Heart left ventricle (tissue), 16 donors: ENCODE measurements around the gene MAPKAP1. TPM values are rescaled to one million over a fixed set of nuclear protein-coding genes. Genes with fewer than 3 reads are reported as not detected.

ENCODE experiments used
- ATAC-seq, 4 donors: fragments of 200-7000 bp; cut with Tn5 transposase; one replicate each; pipeline ENCODE4 v1.9.1; 2020 to 2022; ENCODE audit warnings: moderate library complexity in 4 of 4, mild to moderate bottlenecking in 3 of 4, moderate number of reproducible peaks in 1 of 4
- DNase-seq, 5 donors: peaks; one replicate each; pipeline ENCODE4 v3.0.0-alpha.2; 2020
- H3K27ac ChIP-seq, 12 donors: fragments of 200-600 bp; sonication (generic) in 4 of 12; one replicate each; pipeline versions ENCODE4 v1.5.0 to v1.8.0; 2016 to 2022; ENCODE audit warnings: mild to moderate bottlenecking in 2 of 12
- H3K27me3 ChIP-seq, 9 donors: fragments of 200-600 bp; sonication (generic) in 2 of 9; one replicate each; pipeline versions ENCODE4 v1.5.1 to v1.8.0; 2016 to 2022; ENCODE audit warnings: mild to moderate bottlenecking in 3 of 9
- H3K36me3 ChIP-seq, 9 donors: fragments of 200-600 bp; sonication (generic) in 2 of 9; one replicate each; pipeline versions ENCODE4 v1.5.0 to v1.8.0; 2018 to 2022; ENCODE audit warnings: mild to moderate bottlenecking in 2 of 9
- H3K4me1 ChIP-seq, 12 donors: fragments of 200-600 bp; sonication (generic) in 4 of 12; one replicate each; pipeline versions ENCODE4 v1.5.0 to v1.8.0; 2016 to 2022; ENCODE audit warnings: mild to moderate bottlenecking in 3 of 12
- H3K4me3 ChIP-seq, 12 donors: fragments of 200-600 bp; sonication (generic) in 4 of 12; one replicate each; pipeline versions ENCODE4 v1.5.0 to v1.8.0; 2017 to 2022; ENCODE audit warnings: mild to moderate bottlenecking in 9 of 12, moderate library complexity in 4 of 12
- H3K9me3 ChIP-seq, 12 donors: fragments of 200-600 bp; sonication (generic) in 4 of 12; one replicate each; pipeline versions ENCODE4 v1.5.0 to v1.8.0; 2016 to 2022; ENCODE audit warnings: mild to moderate bottlenecking in 1 of 12
- POLR2A ChIP-seq, 2 donors: fragments of 450-650 bp; IDR thresholded peaks; one replicate each; pipeline ENCODE4 v1.6.1; 2017; ENCODE audit warnings: antibody characterized with exemption in 2 of 2, mild to moderate bottlenecking in 2 of 2, moderate library complexity in 2 of 2
- WGBS, 4 donors: extraction: QIAGEN DNeasy Blood & Tissue Kit in 2 of 4; methylation state at CpG; one replicate each; pipeline versions ENCODE4 v1.1.5 to v1.1.7; 2013 to 2018; 5-methylcytosine and 5-hydroxymethylcytosine counted together
- intact Hi-C, 10 donors: fragments of 100-400 bp; cut with DNase I; formaldehyde crosslinking; loops; one replicate each; pipeline versions ENCODE4 v1.11.1 to v1.14.2; 2022
- polyA plus RNA-seq, 2 donors: library from polyadenylated mRNA; stranded (reverse); fragments of 200-250 nt; gene quantifications; one replicate each; pipeline ENCODE4 v1.2.3, GENCODE V29; 2013
- total RNA-seq, 9 donors: library from RNA; depleted of rRNA in 2 of 9; stranded (reverse); fragments of >200 nt in 2 of 9; fragmentation: NEBNext Ultra II Directional in 3 of 9; extraction: Animal tissue kit (Norgen Biotek cat#: 25700) in 3 of 9; gene quantifications; one replicate each; pipeline versions ENCODE4 v1.1.0 to v1.2.4, GENCODE V29; 2016 to 2023
- TF ChIP-seq, protein P1 (sequence below), 12 donors: fragments of 200-600 bp; sonication (generic) in 4 of 12; IDR thresholded peaks; one replicate each; pipeline versions ENCODE4 v1.5.0 to v1.8.0; 2018 to 2022; ENCODE audit warnings: antibody characterized with exemption in 12 of 12, mild to moderate bottlenecking in 5 of 12
- donor health status: ischemic (EF 13 %, LVEDD 7.1; RV severe dilation, severe dysfunction).
- donor health status: healthy with polysubstance abuse.
- donor health status: DM: no; HTN: yes; CAD: no.
- donor health status: DM: no; HTN: no; CAD: no.
- donor health status: ischemic (EF 25% LVEDD 6.9; RV normal size, moderate dysfunction).
- donor health status: ischemic (EF 25% LVEDD 5.7; RV mildly dilated, moderate dysfunction).
- donor health status: healthy.
- donor health status: DM: yes; HTN: yes; CAD: no.
- donor health status: ischemic (EF 35%, LVEDD 5.7; RV mildly dilated, moderate dysfunction).
- donor health status: nonischemic (EF 11% LVEDD 7.7; RV severe dilation, severe dysfunction).
- donor health status: DM: yes; HTN: yes; CAD: no.
- donor health status: PGD.
- donor health status: ischemic (EF 29% LVEDD 5.4; RV normal size, mild dysfunction).
- donor health status: nonischemic (EF 23%, LVEDD 6.1; RV moderate dilation, normal function).

Gene MAPKAP1
- total and polyA plus RNA-seq, 11 donors, result 76.2 to 145 (median 124) TPM

DNA sequence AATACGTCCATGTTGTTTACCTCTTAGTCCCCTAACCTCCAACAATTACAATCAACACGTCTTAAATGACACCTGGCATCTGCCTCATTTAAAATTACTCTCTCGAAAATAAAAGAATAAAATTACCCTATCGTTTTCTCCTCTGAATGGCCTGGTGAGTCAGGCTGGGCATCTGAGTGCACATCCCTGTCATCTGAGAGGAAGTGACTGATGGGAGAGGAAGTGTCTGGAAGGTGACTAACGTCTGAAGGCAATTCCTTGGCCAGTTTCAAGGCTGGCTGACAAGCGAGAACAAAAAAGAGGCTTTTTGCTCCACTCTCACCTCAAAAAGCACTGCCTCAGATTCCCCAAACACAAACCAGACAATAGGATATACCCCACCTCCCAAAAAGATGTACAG is 57.7 kb downstream of the MAPKAP1 start:
- H3K4me1 ChIP-seq, result peaks cover 0 to 87% (median 22%) of the 10 kb centered on the region in 12 donors
- H3K4me3 ChIP-seq, result peak overlapping the region in 1 of 12 donors; percentile 9
- DNase-seq, result peak in 2 of 5 donors; percentile 16 to 39
- H3K27ac ChIP-seq, result peak overlapping the region in 3 of 12 donors; percentile 4 to 85 (median 11)
- ATAC-seq, result peak in 3 of 4 donors; percentile 76 to 83 (median 79)
- 59 to 72% (median 68%) methylated on average over 6 of the region's 6 CpGs for WGBS, 4 donors
- intact Hi-C loops, result no loop called here
- no peaks in the 10 kb centered on the region for H3K27me3 ChIP-seq
- TF ChIP-seq POLR2A (IDR thresholded peaks at IDR 0.05), result no peak
- TF ChIP-seq, protein P1, sequence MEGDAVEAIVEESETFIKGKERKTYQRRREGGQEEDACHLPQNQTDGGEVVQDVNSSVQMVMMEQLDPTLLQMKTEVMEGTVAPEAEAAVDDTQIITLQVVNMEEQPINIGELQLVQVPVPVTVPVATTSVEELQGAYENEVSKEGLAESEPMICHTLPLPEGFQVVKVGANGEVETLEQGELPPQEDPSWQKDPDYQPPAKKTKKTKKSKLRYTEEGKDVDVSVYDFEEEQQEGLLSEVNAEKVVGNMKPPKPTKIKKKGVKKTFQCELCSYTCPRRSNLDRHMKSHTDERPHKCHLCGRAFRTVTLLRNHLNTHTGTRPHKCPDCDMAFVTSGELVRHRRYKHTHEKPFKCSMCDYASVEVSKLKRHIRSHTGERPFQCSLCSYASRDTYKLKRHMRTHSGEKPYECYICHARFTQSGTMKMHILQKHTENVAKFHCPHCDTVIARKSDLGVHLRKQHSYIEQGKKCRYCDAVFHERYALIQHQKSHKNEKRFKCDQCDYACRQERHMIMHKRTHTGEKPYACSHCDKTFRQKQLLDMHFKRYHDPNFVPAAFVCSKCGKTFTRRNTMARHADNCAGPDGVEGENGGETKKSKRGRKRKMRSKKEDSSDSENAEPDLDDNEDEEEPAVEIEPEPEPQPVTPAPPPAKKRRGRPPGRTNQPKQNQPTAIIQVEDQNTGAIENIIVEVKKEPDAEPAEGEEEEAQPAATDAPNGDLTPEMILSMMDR (IDR thresholded peaks at IDR 0.05), result no peak
- peaks cover 0 to 7% (median 0%) of the 10 kb centered on the region in 9 donors for H3K36me3 ChIP-seq
- H3K9me3 ChIP-seq, result no peaks in the 10 kb centered on the region

DNA sequence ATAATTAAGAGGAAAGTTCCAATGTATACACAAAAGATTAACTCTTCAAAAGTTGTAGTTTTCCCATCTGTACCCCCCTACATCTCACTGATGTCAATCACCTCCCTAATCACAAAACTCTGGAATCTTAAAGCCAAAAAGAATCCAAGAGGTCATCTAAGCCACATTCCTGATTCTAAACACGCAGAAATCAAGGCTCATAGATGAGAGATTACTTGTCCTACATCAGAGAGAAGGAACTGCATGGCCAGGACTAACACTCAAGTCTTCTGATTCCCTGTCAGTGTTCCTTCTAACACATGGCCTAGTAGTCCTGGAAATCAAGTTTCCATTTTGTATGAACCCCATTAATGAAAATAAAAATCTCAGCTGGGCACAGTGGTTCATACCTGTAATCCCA is 58.7 kb downstream of the MAPKAP1 start:
- no peaks in the 10 kb centered on the region for H3K27me3 ChIP-seq
- DNase-seq, result no peak
- no peak for ATAC-seq
- H3K4me3 ChIP-seq, result no peak overlapping the region
- H3K36me3 ChIP-seq, result peaks cover 0 to 7% (median 0%) of the 10 kb centered on the region in 9 donors
- no peaks in the 10 kb centered on the region for H3K9me3 ChIP-seq
- H3K27ac ChIP-seq, result peak overlapping the region in 1 of 12 donors; percentile 85
- WGBS, 4 donors, result 84 to 100% (median 90%) methylated on average over 1 of the region's 1 CpG
- peaks cover 0 to 82% (median 22%) of the 10 kb centered on the region in 12 donors for H3K4me1 ChIP-seq
- intact Hi-C loops, result no loop called here
- TF ChIP-seq, protein P1 (IDR thresholded peaks at IDR 0.05), result no peak

DNA sequence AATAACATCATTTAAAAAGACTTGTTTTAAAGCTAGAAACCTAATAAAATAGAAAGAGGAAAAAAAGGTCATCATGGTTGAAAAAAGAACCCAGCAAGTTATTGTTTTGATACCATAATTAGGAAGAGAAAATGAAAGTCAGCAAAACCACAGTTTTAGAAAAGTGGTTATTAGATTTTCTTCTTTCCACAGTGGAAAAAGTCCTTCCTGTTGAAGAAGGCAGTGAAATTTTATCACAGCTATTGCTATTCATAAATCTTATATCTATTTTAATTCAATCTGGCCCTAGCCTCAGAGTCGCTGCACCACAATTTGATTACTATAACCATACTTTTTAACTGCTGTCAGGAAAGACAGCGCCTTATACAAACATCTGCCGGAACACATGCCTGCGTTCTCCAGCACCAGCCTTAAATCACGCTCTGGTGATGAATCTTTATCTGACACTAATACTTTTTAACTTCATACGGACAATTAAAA is 60.3 kb downstream of the MAPKAP1 start:
- DNase-seq, result no peak
- peak overlapping the region in 9 of 12 donors; percentile 1 to 43 (median 27) for H3K4me3 ChIP-seq
- H3K9me3 ChIP-seq, result no peaks in the 10 kb centered on the region
- peaks cover 0 to 66% (median 22%) of the 10 kb centered on the region in 12 donors for H3K4me1 ChIP-seq
- H3K27me3 ChIP-seq, result no peaks in the 10 kb centered on the region
- no peak for TF ChIP-seq POLR2A (IDR thresholded peaks at IDR 0.05)
- TF ChIP-seq, protein P1 (IDR thresholded peaks at IDR 0.05), result no peak
- WGBS, 4 donors, result 29 to 47% (median 37%) methylated on average over 6 of the region's 6 CpGs
- intact Hi-C loops, result no loop called here
- peak overlapping the region in 9 of 12 donors; percentile 3 to 89 (median 35) for H3K27ac ChIP-seq
- H3K36me3 ChIP-seq, result no peaks in the 10 kb centered on the region
- no peak for ATAC-seq

DNA sequence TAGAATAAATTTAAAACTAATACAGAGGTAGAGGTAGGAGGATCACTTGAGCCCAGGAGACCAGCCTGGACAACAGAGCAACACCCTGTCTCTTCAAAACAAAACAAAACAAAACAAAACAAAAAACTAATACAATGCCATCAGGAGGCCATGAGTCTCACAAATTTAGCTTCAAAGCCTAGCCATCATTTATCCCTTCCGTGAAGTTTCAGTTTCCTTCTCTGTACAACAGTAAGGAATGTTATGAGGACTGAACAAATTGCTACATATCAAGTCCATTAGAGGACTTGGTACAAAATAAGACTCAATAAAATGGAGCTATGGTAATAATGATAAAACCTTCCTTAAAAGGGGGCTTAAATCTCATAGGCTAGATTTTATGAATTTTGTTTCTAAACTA is 60.8 kb downstream of the MAPKAP1 start:
- Histone ChIP-seq H3K36me3 (no peaks in the 10 kb centered on the region), H3K9me3 (no peaks in the 10 kb centered on the region), H3K27ac (peak overlapping the region in 9 of 12 donors; percentile 3 to 89 (median 35)), H3K4me1 (peaks cover 0 to 61% (median 22%) of the 10 kb centered on the region in 12 donors), H3K4me3 (peak overlapping the region in 9 of 12 donors; percentile 1 to 43 (median 27)), H3K27me3 (no peaks in the 10 kb centered on the region)
- intact Hi-C loops, result no loop called here
- DNase-seq (no peak), ATAC-seq (no peak)
- 37 to 60% (median 42%) methylated on average over 1 of the region's 1 CpG for WGBS, 4 donors
- no peak for TF ChIP-seq POLR2A (IDR thresholded peaks at IDR 0.05)
- TF ChIP-seq, protein P1 (IDR thresholded peaks at IDR 0.05), result no peak
